H9 (cell line): ENCODE results near the gene KRT86. TPM values are rescaled to one million over a fixed set of nuclear protein-coding genes. Genes with fewer than 3 reads are reported as not detected.

Source experiments
- DNase-seq: peaks from one replicate; pipeline ENCODE4 v3.0.0-alpha.2; 2017
- H2AFZ ChIP-seq: one replicate; pipeline ENCODE4 v1.6.1; 2013; ENCODE audit warnings: mild to moderate bottlenecking, low read length, control low read depth, moderate library complexity
- H2AK5ac ChIP-seq: 2 replicates; pipeline ENCODE4 v1.6.1; 2013; ENCODE audit warnings: low read length, control low read depth, mixed read lengths; ENCODE audit not compliant: insufficient read length
- H2BK120ac ChIP-seq: one replicate; pipeline ENCODE4 v1.6.1; 2013; ENCODE audit warnings: low read depth, mild to moderate bottlenecking, low read length, control low read depth, inconsistent platforms; ENCODE audit not compliant: poor library complexity, severe bottlenecking
- H2BK12ac ChIP-seq: 2 replicates; pipeline ENCODE4 v1.6.1; 2013; ENCODE audit warnings: low read length, control low read depth, mixed read lengths, low read depth; ENCODE audit not compliant: insufficient read length
- H2BK15ac ChIP-seq: 2 replicates; pipeline ENCODE4 v1.6.1; 2013; ENCODE audit warnings: low read depth, low read length, control low read depth
- H2BK20ac ChIP-seq: one replicate; pipeline ENCODE4 v1.6.1; 2013; ENCODE audit warnings: low read depth, mild to moderate bottlenecking, low read length, control low read depth, inconsistent platforms; ENCODE audit not compliant: poor library complexity, severe bottlenecking
- H2BK5ac ChIP-seq: 2 replicates; pipeline ENCODE4 v1.6.1; 2013; ENCODE audit warnings: low read length, control low read depth, mixed read lengths; ENCODE audit not compliant: insufficient read length
- H3K14ac ChIP-seq: 2 replicates; pipeline ENCODE4 v1.6.1; 2013; ENCODE audit warnings: low read length, control low read depth; ENCODE audit not compliant: insufficient read depth
- H3K18ac ChIP-seq: 2 replicates; pipeline ENCODE4 v1.6.1; 2013; ENCODE audit warnings: low read depth, mild to moderate bottlenecking, mixed read lengths, low read length, control low read depth; ENCODE audit not compliant: insufficient read length
- H3K23ac ChIP-seq: 2 replicates; pipeline ENCODE4 v1.6.1; 2013; ENCODE audit warnings: low read length, control low read depth, mixed read lengths, low read depth; ENCODE audit not compliant: insufficient read length
- H3K23me2 ChIP-seq: 2 replicates; pipeline ENCODE4 v1.6.1; 2013; ENCODE audit warnings: low read depth, mild to moderate bottlenecking, mixed read lengths, low read length, control low read depth; ENCODE audit not compliant: insufficient read length, poor library complexity, severe bottlenecking
- H3K27ac ChIP-seq: 2 replicates; pipeline ENCODE4 v1.5.1; 2013; ENCODE audit warnings: low read length, control low read depth, mixed read lengths, low read depth; ENCODE audit not compliant: insufficient read length
- H3K27me3 ChIP-seq: 2 replicates; pipeline ENCODE4 v1.6.1; 2013; ENCODE audit warnings: low read length, control low read depth, inconsistent platforms; ENCODE audit not compliant: insufficient read depth
- H3K4ac ChIP-seq: 2 replicates; pipeline ENCODE4 v1.6.1; 2013; ENCODE audit warnings: low read depth, mild to moderate bottlenecking, control low read depth, inconsistent platforms, low read length, moderate library complexity
- H3K4me1 ChIP-seq: 2 replicates; pipeline ENCODE4 v1.6.1; 2013; ENCODE audit warnings: low read length, control low read depth, inconsistent platforms; ENCODE audit not compliant: insufficient read depth
- H3K4me2 ChIP-seq: 2 replicates; pipeline ENCODE4 v1.6.1; 2013; ENCODE audit warnings: low read length, control low read depth, mixed read lengths; ENCODE audit not compliant: insufficient read length, insufficient read depth
- H3K56ac ChIP-seq: 2 replicates; pipeline ENCODE4 v1.6.1; 2013; ENCODE audit warnings: low read depth, mild to moderate bottlenecking, mixed read lengths, low read length, control low read depth; ENCODE audit not compliant: insufficient read length
- H3K79me1 ChIP-seq: 2 replicates; pipeline ENCODE4 v1.6.1; 2013; ENCODE audit warnings: low read depth, mild to moderate bottlenecking, moderate library complexity, low read length, control low read depth, inconsistent platforms; ENCODE audit not compliant: insufficient read depth, poor library complexity, severe bottlenecking
- H3K79me2 ChIP-seq: 2 replicates; pipeline ENCODE4 v1.6.1; 2013; ENCODE audit warnings: low read length, control low read depth, inconsistent platforms; ENCODE audit not compliant: insufficient read depth
- H3K9ac ChIP-seq: 2 replicates; pipeline ENCODE4 v1.6.1; 2013; ENCODE audit warnings: low read length, control low read depth, mixed read lengths; ENCODE audit not compliant: insufficient read length; ENCODE audit errors: extremely low read depth
- H3K9me3 ChIP-seq: one replicate; pipeline ENCODE4 v1.6.1; 2013; ENCODE audit warnings: low read depth, low read length, inconsistent platforms; ENCODE audit not compliant: control insufficient read depth
- H3T11ph ChIP-seq: one replicate; pipeline ENCODE4 v1.6.1; 2013; ENCODE audit warnings: mild to moderate bottlenecking, low read length, control low read depth, inconsistent platforms
- H4K20me1 ChIP-seq: one replicate; pipeline ENCODE4 v1.6.1; 2013; ENCODE audit not compliant: control insufficient read depth, insufficient read length, insufficient read depth
- H4K5ac ChIP-seq: 2 replicates; pipeline ENCODE4 v1.6.1; 2013; ENCODE audit warnings: low read depth, mild to moderate bottlenecking, mixed read lengths, low read length, control low read depth; ENCODE audit not compliant: insufficient read length
- H4K8ac ChIP-seq: replicated peaks from 2 replicates; pipeline ENCODE4 v1.6.1; 2013; ENCODE audit warnings: low read length, control low read depth, mixed read lengths, low read depth; ENCODE audit not compliant: insufficient read length
- H4K91ac ChIP-seq: 2 replicates; pipeline ENCODE4 v1.6.1; 2013; ENCODE audit warnings: low read depth, mild to moderate bottlenecking, moderate library complexity, mixed read lengths, low read length, control low read depth; ENCODE audit not compliant: insufficient read length
- H3K27ac Mint-ChIP-seq, 3 experiments: 2 replicates in 2 of 3; 3 replicates in 1 of 3; pipeline ENCODE4 v1.8.0; 2020 to 2021; ENCODE audit warnings: mixed read lengths in 3 of 3, mild to moderate bottlenecking in 1 of 3, moderate library complexity in 1 of 3
- H3K27me3 Mint-ChIP-seq: 2 replicates; pipeline ENCODE4 v1.8.0; 2021; ENCODE audit warnings: low read depth, mild to moderate bottlenecking, moderate library complexity, mixed read lengths
- H3K36me3 Mint-ChIP-seq, 3 experiments: 2 replicates in 2 of 3; 3 replicates in 1 of 3; pipeline ENCODE4 v1.8.0; 2020 to 2021; ENCODE audit warnings: low read depth in 3 of 3, mixed read lengths in 3 of 3; ENCODE audit not compliant: insufficient read depth in 1 of 3
- H3K4me1 Mint-ChIP-seq, 2 experiments: 2 replicates each; pipeline ENCODE4 v1.8.0; 2020; ENCODE audit warnings: mixed read lengths in 2 of 2
- H3K4me3 Mint-ChIP-seq, 2 experiments: 2 replicates in 1 of 2; 3 replicates in 1 of 2; pipeline ENCODE4 v1.8.0; 2020 to 2021; ENCODE audit warnings: mild to moderate bottlenecking in 2 of 2, mixed read lengths in 2 of 2, moderate library complexity in 1 of 2
- H3K9me3 Mint-ChIP-seq, 2 experiments: 2 replicates in 1 of 2; 3 replicates in 1 of 2; pipeline ENCODE4 v1.8.0; 2020; ENCODE audit warnings: mild to moderate bottlenecking in 2 of 2, mixed read lengths in 2 of 2, moderate library complexity in 1 of 2
- WGBS: extraction: QIAGEN DNeasy Blood & Tissue Kit; methylation state at CpG from one replicate; pipeline ENCODE4 v1.1.7; 2013; ENCODE audit warnings: missing lambda C conversion rate, low lambda C conversion rate, mixed read lengths; ENCODE audit not compliant: insufficient read length; ENCODE audit errors: extremely low coverage; 5-methylcytosine and 5-hydroxymethylcytosine counted together
- total RNA-seq: library from RNA; stranded (reverse); gene quantifications from 2 replicates; pipeline ENCODE4 v1.2.1, GENCODE V29; 2021
- TF ChIP-seq, protein P1 (sequence below): fragments of 200-600 bp; sonication (generic); conservative IDR thresholded peaks from 3 replicates; pipeline ENCODE4 v1.8.0; 2021; ENCODE audit warnings: antibody characterized with exemption, mild to moderate bottlenecking

Gene KRT86
- total RNA-seq, 1 experiment from 2014 or later = not detected

DNA sequence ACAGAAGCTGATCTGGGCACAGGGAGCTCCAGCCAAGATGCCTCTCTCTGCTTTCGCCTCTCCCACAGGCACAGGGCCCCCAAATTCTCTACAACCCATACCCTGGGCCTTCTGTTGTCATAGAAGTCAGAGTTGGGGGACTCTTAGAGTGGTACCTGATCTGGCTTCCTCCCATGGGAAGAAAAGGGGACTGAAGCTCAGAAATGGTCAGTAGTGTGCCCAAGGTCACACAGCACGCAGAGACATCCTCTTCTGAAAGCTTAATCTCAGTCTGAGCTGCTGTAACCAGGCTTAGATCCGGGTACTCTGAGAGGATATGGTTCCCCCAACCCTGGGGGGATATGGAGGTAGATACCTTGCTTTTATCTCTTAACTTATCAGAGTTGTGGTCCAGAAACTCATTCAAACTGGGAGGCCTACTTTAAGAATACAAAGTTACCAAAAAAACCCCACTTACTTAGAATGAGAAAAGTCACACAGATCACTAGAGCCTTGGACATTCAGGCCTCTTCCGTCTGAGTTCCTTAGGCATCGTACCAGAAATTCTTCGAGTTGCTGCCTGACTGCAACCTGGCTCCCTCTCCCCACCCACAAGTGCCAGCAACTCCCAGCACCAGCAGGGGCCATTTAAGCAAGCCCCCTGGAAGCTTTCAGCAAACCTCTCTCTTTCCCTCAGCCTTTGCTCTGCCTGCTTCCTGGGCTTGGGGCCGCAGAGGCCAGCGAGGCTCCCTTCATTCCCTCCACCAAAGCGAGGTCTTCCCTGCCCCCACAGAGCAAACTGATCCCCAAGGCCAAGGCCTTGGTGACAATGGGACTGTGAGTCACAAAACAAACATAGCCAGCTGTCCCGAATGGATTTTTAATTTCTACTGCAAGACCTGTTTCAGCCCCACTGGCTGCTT is 27.5 kb upstream of the KRT86 start:
- H2AFZ ChIP-seq = no peak overlapping the region
- H2BK20ac ChIP-seq = no peak overlapping the region
- no peak overlapping the region for H2BK15ac ChIP-seq
- H3K23ac ChIP-seq = no peak overlapping the region
- no peak overlapping the region for H2BK120ac ChIP-seq
- no peak overlapping the region for H3T11ph ChIP-seq
- no peak overlapping the region for H3K18ac ChIP-seq
- H3K27me3 ChIP-seq = no peaks in the 10 kb centered on the region; the same call in 1 of the 2 replicates
- H3K79me1 ChIP-seq = no peaks in the 10 kb centered on the region
- no peak overlapping the region for H3K4me2 ChIP-seq
- no peak overlapping the region for H2AK5ac ChIP-seq
- Mint-ChIP-seq H3K27ac (peak overlapping the region in 2 of 3 experiments; percentile 45 to 68; a peak in 5 of 7 replicates), H3K36me3 (peaks cover 0 to 19% (median 2%) of the 10 kb centered on the region in 3 experiments; a peak in 3 of 7 replicates), H3K27me3 (peaks cover 53% of the 10 kb centered on the region), H3K9me3 (no peaks in the 10 kb centered on the region), H3K4me3 (no peak overlapping the region; a peak in 1 of 5 replicates), H3K4me1 (peaks cover 33 to 43% of the 10 kb centered on the region in 2 experiments)
- H3K56ac ChIP-seq = no peak overlapping the region
- TF ChIP-seq, protein P1, sequence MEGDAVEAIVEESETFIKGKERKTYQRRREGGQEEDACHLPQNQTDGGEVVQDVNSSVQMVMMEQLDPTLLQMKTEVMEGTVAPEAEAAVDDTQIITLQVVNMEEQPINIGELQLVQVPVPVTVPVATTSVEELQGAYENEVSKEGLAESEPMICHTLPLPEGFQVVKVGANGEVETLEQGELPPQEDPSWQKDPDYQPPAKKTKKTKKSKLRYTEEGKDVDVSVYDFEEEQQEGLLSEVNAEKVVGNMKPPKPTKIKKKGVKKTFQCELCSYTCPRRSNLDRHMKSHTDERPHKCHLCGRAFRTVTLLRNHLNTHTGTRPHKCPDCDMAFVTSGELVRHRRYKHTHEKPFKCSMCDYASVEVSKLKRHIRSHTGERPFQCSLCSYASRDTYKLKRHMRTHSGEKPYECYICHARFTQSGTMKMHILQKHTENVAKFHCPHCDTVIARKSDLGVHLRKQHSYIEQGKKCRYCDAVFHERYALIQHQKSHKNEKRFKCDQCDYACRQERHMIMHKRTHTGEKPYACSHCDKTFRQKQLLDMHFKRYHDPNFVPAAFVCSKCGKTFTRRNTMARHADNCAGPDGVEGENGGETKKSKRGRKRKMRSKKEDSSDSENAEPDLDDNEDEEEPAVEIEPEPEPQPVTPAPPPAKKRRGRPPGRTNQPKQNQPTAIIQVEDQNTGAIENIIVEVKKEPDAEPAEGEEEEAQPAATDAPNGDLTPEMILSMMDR = no peak
- no peak overlapping the region for H4K5ac ChIP-seq
- no peaks in the 10 kb centered on the region for H3K79me2 ChIP-seq
- no peak overlapping the region for H4K91ac ChIP-seq
- WGBS = no CpG with 5 or more reads among the region's 10 CpGs
- H3K4me1 ChIP-seq = peaks cover 5% of the 10 kb centered on the region; the same call in 1 of the 2 replicates
- no peak overlapping the region for H2BK5ac ChIP-seq
- DNase-seq = no peak
- no peaks in the 10 kb centered on the region for H3K23me2 ChIP-seq
- no peak overlapping the region for H2BK12ac ChIP-seq
- H3K9me3 ChIP-seq = no peaks in the 10 kb centered on the region
- H4K20me1 ChIP-seq = no peaks in the 10 kb centered on the region
- H3K27ac ChIP-seq = no peak overlapping the region
- H3K14ac ChIP-seq = no peak overlapping the region
- no peak overlapping the region for H3K4ac ChIP-seq
- H4K8ac ChIP-seq = no peak overlapping the region
- no peak overlapping the region for H3K9ac ChIP-seq
